ENCODE results near the gene LCN6. TPM values are rescaled to one million over a fixed set of nuclear protein-coding genes. Genes with fewer than 3 reads are reported as not detected.
"Not testable (repeated sequence)": the region's sequence is repeated elsewhere in the genome, so short reads cannot be mapped to it uniquely, and the experiment has no call there.

Gene LCN6
- total RNA-seq, 3 donors from 2014 or later, result 1.0 to 8.5 (median 4.7) TPM

GRCh38 chr9:136769710-136770191 lies 21.4 kb upstream of the LCN6 start:
- ATAC-seq (peak; percentile 80), DNase-seq (peak in 2 of 3 donors; percentile 70 to 76)
- Histone ChIP-seq H3K36me3 (ENCODE audit: low read depth) (no peaks in the 10 kb centered on the region), H3K4me1 (ENCODE audit: low read depth) (peaks cover 13% of the 10 kb centered on the region), H3K4me3 (no peak overlapping the region), H3K9me3 (peaks cover 4% of the 10 kb centered on the region)
- intact Hi-C loops (cut with DNase I, micrococcal nuclease), result no loop called here
- TF ChIP-seq, protein P1, sequence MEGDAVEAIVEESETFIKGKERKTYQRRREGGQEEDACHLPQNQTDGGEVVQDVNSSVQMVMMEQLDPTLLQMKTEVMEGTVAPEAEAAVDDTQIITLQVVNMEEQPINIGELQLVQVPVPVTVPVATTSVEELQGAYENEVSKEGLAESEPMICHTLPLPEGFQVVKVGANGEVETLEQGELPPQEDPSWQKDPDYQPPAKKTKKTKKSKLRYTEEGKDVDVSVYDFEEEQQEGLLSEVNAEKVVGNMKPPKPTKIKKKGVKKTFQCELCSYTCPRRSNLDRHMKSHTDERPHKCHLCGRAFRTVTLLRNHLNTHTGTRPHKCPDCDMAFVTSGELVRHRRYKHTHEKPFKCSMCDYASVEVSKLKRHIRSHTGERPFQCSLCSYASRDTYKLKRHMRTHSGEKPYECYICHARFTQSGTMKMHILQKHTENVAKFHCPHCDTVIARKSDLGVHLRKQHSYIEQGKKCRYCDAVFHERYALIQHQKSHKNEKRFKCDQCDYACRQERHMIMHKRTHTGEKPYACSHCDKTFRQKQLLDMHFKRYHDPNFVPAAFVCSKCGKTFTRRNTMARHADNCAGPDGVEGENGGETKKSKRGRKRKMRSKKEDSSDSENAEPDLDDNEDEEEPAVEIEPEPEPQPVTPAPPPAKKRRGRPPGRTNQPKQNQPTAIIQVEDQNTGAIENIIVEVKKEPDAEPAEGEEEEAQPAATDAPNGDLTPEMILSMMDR (IDR thresholded peaks at IDR 0.05), result peak; percentile 50

DNA sequence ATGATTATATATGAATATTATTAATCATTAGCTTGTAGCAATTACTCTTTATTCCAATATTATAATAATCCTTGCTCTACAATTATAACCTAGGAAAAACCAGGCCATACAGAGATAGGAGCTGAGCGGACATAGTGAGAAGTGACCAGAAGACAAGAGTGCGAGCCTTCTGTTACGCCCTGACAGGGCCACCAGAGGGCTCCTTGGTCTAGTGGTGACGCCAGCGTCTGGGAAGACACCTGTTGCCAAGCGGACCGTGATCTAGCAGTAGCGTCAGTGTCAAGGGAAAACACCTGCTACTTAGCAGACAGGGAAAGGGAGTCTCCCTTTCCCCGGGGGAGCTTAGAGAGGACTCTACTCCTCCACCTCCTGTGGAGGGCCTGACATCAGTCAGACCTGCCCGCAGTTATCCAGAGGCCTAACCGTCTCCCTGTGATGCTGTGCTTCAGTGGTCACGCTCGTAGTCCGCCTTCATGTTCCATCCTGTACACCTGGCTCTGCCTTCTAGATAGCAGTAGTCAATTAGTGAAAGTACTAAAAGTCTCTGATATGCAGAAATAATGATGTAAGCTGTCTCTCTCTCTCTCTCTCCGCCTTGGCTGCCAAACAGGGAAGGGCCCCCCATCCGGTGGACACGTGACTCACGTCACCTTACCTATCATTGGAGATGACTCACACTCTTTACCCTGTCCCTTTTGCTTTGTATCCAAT lies 18.2 kb upstream of the LCN6 start:
- H3K4me3 ChIP-seq; intact Hi-C loops (cut with DNase I, micrococcal nuclease); H3K9me3 ChIP-seq; ATAC-seq; H3K36me3 ChIP-seq (ENCODE audit: low read depth): not testable (repeated sequence)
- H3K4me1 ChIP-seq (ENCODE audit: low read depth), result peaks cover 14% of the 10 kb centered on the region
- DNase-seq, result peak; percentile 70 to 78 (median 72)

- H3K36me3 ChIP-seq (ENCODE audit: low read depth); H3K4me3 ChIP-seq; ATAC-seq; H3K9me3 ChIP-seq; intact Hi-C loops (cut with DNase I, micrococcal nuclease): not testable (repeated sequence)
- H3K4me1 ChIP-seq (ENCODE audit: low read depth), result peaks cover 14% of the 10 kb centered on the region
- peak in 1 of 3 donors; percentile 46 for DNase-seq
Measured at GRCh38 chr9:136765745-136766409, 17.6 kb upstream of the LCN6 start.

GRCh38 chr9:136765041-136765440 lies 16.7 kb upstream of the LCN6 start:
- DNase-seq (peak in 2 of 3 donors; percentile 56 to 61), ATAC-seq (peak; percentile 38)
- intact Hi-C loops (cut with DNase I, micrococcal nuclease), result no loop called here
- Histone ChIP-seq H3K4me3 (no peak overlapping the region), H3K9me3 (no peaks in the 10 kb centered on the region), H3K4me1 (ENCODE audit: low read depth) (peaks cover 14% of the 10 kb centered on the region), H3K36me3 (ENCODE audit: low read depth) (no peaks in the 10 kb centered on the region)
- TF ChIP-seq, protein P1 (IDR thresholded peaks at IDR 0.05), result no peak

GRCh38 chr9:136764301-136764891 lies 16.1 kb upstream of the LCN6 start, which contains the start of gene LCN15:
Gene LCN15, minus strand, starts transcription at chr9:136764518. Its CDS starts 30 bp downstream, at chr9:136764488.
- intact Hi-C loops (cut with DNase I, micrococcal nuclease), result no loop called here
- ATAC-seq (no peak), DNase-seq (peak in 1 of 3 donors; percentile 37)
- Histone ChIP-seq H3K9me3 (no peaks in the 10 kb centered on the region), H3K36me3 (ENCODE audit: low read depth) (no peaks in the 10 kb centered on the region), H3K4me1 (ENCODE audit: low read depth) (peaks cover 14% of the 10 kb centered on the region), H3K4me3 (no peak within 1 kb of the TSS)
- TF ChIP-seq, protein P1 (IDR thresholded peaks at IDR 0.05), result no peak

DNA sequence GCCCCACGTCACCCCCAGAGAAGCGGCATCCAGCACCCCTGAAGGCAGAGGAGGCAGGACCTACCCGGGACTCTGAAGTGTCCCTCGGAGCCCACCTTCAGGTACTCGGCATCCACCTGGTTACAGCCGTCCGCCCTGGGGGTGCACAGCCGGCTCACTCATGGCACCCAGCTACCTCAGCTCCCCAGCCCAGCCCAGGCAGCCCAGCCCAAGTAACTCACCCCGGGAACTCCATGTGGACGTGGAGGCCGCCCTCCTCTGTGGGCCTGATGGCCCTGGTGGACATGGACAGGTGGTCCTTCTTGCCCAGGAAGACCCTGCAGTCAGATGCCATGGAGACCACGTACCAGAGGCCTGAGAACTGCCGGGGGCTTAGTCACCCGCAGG lies 15.3 kb upstream of the LCN6 start:
- no peak overlapping the region for H3K4me3 ChIP-seq
- no peaks in the 10 kb centered on the region for H3K36me3 ChIP-seq (ENCODE audit: low read depth)
- ATAC-seq, result no peak
- H3K9me3 ChIP-seq, result no peaks in the 10 kb centered on the region
- intact Hi-C loops (cut with DNase I, micrococcal nuclease), result no loop called here
- DNase-seq, result peak in 2 of 3 donors; percentile 34 to 55
- TF ChIP-seq, protein P1 (IDR thresholded peaks at IDR 0.05), result no peak
- H3K4me1 ChIP-seq (ENCODE audit: low read depth), result peaks cover 14% of the 10 kb centered on the region
